HT-29 (cell line): Measurements from ENCODE around the gene CDK4. TPM values are rescaled to one million over a fixed set of nuclear protein-coding genes. Genes with fewer than 3 reads are reported as not detected.

Experiments
- DNase-seq: peaks from one replicate; pipeline ENCODE4 v3.0.0-alpha.2; 2015; ENCODE audit warnings: low spot score
- total RNA-seq: library from RNA; depleted of rRNA; stranded (reverse); fragments of >200 nt; shearing (Covaris generic); gene quantifications from 2 replicates; pipeline ENCODE4 v1.2.3, GENCODE V29; 2014

The CDK4 gene
- total RNA-seq, 1 experiment from 2014 or later, result 310 TPM

DNA sequence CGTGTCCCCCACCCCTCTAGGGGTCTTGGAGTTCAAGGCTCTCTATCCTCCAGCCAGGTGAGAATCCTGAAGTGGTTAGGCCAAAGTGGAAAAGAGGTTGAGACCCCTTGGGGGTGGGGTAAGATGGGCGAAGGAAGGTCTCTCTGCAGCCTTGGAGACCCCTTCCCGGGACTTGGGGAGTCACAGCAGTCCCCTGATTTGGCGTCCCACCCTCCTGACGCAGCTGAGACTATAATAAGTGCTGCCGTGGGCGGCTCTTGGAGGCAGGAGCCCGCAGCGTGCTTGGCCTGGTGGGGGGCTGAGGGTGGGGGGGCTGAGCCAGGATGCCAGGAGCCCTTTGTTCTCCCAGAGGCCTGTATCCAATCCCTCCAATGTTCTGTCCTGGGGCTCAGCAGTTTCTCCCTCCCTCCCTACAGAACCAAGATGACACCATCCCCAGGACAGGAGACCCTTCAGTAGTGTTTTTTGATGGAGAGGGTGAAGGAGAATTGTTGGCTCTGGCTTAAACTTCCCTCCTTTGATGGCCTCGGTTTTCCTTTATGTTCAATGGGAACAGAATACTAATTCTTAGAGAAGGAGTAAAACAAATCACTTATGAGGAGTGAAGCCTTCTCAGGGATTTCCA, 12.1 kb downstream of the CDK4 start:
- no peak for DNase-seq

DNA sequence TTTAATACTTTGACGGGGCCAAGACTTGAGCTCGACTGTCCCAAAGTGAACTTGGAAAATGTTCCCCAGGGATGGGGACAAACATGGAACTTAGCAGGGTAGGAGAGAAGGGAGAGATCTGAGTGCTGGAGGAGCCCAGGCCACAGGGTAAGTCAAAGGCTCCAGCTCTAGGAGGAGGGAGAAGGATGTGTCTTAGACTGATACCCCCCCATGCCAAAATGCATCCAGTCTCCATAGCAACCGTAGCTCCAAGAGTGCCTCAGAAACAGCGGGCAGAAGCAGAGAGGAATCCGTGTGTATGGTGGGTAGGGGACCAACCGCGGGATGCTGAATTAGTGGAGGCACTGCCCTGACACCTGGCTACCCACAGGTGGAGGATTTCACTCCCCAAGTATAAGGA, 12.7 kb downstream of the CDK4 start:
- DNase-seq, result no peak

DNA sequence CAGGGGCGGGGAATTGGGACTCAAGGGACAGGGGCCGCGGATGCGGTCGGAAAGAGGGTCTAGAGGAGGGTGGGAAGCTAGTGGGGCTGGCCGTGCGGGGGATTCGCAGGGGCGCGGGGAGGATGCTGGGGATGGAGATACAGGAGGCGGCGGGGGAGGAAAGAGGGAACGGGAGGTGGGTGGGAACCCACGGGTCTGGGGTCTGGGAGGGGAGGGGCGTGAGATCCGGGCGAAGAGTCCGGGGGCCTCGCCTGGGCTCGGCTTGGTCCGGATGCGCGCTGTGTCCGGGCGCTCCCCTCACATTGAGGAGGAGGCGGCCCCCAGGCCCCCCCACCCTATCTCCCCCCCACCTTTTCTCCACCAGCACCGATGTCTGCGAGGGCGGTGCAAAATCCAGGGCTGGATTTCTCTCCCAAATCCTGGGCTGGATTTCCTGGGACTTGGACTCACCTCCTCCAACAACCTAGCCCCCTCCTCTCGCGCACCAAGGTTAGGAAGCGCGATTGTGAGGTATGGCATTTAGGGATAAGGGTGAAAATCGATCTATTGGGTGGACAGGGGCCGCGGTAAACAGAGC, 13.4 kb downstream of the CDK4 start, which contains the start of gene AGAP2:
AGAP2 (minus strand) TSS at position 82 of the 577 bp plus-strand sequence. CDS start 496 bp downstream, outside the sequence.
- no peak for DNase-seq

- DNase-seq, result no peak
Observed at GRCh38 chr12:57737467-57738460, 14.3 kb downstream of the CDK4 start.

DNA sequence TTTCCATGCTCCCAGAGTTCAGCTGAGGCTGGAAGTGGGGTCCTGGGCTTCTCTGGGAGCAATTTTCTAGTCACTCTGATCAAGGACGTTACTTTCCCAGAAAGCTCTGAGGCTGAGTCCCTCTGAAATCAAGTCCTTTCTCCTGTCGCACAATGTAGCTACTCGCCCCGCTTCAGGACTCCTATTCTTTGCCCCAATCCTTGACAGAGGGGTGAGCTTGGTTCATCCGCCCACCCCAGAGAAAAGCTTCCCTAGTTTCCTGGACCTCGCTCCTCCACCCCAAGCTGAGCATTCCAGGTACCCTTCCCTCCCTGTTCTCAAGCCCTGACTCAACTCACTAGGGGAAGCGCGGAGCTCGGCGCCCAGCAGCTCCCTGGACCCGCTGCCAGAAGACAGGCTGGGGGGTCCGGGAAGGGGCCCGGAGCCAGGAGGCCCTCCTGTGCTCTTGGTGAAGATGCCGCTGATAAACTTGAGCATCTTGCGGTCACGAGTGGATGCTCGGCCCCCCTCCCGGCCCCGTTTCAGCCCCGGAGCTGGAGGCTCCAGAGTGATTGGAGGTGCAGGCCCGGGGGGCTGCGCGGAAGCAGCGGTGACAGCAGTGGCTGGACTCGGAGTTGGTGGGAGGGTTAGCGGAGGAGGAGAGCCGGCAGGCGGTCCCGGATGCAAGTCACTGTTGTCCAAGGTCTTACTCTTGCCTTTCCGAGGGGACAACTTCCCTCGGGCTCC, 15.2 kb downstream of the CDK4 start:
- DNase-seq, result no peak

DNA sequence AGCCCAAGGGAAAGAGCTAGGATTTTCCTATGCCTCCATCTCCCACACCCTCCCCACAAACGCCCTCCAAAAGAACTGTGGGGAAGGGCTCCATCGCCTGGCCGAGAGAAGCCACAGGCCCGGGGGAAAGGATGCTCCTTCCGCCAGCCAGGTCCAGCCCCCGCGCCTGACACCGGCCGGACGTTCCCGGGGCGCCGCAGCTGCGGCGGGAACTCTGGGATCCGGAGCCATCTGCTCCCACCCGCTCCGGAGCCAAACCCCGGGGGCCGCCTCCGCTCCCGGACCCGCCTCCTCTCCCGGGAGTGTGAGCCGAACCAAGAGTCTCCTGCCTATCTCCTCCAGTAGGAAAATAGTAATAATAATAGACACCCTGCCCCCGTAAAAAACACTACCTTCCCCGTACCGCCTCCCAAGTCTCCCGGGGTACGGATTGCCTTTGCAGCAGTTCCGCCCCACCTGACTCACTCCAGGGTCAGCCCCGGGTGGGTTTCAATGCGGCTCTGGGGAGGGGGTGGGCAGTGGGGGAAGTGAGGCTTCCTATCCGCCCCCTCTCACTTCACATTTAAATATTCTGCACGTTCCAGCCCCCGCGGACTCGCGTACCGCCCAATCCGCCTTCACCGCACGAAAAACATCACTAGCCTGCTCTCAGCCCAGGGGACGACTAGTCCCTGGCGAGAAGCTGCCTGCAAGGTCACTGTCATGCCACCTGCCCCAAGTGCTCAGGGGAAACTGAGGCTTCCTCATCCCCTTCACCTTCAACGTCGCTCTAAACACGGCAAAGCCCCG, 16.0 kb downstream of the CDK4 start:
- no peak for DNase-seq

- no peak for DNase-seq
Observed at GRCh38 chr12:57735198-57735855, 16.8 kb downstream of the CDK4 start.

DNA sequence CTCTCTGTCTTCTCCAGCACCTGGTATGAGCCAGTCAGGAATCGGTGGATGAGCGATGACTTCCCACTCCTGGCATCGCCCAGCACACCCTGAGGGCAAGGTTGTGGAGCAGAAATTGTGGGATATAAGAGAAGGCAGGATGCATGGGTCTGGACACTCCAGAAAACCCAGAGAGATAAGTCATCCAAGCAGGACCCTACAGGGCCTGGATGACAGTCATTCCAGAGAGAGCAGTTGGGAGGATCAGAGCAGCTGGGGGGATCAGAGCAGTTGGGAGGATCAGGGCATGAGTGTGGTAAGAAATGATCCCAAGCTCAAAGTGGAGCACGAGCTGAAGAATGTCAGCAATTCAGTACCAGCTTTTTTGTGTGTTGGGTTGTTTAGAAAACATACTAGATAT, 17.5 kb downstream of the CDK4 start:
- no peak for DNase-seq

- DNase-seq, result no peak
Observed at GRCh38 chr12:57733928-57734327, 18.2 kb downstream of the CDK4 start.

DNA sequence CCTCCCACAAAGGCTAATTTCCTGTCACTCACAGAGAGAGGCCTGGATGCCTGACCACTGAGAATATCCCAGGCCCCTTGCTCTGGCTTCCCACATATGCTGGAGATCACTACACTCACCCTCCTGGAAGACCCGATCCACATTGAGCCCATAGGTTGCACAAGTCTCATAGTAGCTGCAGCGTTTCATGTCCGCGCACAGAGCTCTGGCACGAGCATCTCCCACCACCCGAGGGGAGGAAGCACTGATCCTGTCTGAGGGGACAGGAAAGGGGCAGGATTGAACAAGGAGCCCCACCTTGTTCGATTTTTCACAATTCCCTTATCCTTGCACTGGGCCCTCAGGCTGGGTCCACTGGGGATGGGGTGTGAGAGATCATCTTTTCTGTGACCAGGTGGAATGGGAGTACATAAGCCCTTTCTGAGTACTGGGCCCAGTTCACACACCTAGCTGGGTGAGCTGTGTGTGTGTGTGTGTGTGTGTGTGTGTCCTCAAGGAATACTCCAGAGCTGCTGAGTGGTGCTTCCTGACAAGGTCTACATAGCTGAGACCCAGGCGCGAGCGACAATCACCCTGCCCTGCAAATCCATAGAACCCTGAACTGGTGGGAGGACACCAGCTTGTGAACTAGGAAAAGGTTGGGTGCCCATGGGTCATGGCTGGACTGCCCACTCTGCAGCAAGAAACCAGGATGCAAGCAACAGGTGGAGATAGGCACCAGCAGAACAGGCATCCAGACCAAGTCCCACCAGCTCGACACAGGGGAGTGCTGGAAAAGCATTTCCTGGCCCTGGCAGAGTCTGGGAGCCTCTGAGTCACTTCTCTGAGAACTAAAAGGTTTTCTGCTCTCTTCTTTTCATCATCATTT, 19.1 kb downstream of the CDK4 start:
- no peak for DNase-seq

DNA sequence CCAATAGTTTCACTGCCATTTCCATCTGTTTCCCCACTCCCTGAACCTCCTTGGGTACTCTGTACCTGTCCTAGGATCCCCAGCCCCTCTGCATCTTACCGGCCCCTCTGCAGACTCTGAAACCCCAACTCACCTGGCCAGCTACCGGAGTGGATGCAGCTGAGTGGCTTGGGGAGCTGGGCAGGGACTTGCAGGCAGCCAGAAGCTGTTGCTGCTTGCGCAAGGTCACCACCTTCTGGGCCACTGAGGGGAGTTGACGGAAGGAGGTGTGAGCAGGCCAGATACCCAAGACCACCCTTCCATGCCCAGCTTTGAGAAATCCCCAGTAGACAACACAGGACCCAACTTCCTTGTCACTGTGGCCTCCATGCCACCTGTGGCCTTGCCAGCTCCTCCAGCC, 19.8 kb downstream of the CDK4 start:
- no peak for DNase-seq

DNA sequence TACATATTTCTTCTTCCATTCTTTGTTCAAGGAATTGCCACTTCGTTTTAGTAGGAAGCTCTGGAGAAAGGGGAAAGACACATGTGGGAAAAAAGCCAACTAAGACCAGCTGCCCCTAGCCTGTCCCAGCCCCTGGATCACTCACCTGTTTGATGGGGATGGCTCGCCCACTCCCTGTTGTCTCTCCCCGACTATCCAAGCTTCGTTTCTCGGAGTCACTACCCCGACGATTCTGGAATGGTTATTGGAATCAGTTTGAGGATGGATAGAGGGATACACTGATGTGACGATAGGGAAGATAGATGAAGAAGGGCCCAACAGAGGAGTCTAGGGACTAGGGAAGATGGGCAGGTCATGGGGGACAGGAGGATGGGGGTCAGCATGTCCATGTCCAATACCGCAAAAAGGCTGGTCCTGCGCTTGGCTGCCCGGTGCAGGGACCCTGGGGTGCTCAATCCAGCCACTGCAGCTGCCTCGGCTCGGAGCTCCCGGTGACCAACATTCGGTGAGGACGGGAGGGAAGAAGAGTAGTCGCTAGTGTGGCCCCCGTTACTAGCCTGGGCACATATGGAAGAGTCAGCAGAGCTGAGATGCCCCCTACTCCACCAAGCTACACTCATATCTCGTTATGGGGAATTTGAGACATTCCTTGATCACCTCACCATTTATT, 20.6 kb downstream of the CDK4 start:
- DNase-seq, result no peak

DNA sequence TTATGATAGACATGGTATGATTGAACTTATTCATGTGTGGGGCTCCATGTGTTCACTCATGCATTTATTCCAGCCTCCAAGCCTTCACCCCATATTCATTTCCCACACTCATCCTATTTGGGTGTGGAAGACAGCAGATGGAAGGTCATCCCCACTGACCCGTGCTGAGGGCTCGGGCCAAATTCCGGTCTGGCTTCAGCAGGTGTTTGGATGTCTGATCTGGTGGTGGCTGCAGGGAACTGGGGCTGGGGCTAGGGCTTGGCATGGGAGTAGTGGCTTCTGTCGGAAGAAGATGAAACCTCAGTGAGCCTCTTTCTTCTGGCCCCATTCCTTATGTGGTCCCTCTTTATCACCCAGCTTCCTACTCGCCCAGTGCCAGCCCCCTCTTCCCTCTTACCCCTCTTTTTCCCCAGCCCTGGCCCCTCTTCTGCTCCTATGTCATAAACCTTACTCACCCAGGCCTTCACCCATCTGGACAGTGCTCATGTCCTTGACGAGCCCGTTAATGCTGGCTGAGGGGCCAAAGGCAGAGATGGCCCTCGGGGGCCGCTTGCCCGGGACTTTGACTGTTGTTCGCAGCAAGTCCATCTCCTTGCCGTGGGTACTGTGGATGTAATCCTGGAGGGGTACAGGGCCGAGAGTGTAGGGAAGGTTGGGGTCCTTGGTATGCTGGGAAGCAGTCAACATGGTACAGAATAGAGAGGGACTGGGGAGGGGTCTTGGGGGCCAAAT, 21.6 kb downstream of the CDK4 start:
- no peak for DNase-seq

DNA sequence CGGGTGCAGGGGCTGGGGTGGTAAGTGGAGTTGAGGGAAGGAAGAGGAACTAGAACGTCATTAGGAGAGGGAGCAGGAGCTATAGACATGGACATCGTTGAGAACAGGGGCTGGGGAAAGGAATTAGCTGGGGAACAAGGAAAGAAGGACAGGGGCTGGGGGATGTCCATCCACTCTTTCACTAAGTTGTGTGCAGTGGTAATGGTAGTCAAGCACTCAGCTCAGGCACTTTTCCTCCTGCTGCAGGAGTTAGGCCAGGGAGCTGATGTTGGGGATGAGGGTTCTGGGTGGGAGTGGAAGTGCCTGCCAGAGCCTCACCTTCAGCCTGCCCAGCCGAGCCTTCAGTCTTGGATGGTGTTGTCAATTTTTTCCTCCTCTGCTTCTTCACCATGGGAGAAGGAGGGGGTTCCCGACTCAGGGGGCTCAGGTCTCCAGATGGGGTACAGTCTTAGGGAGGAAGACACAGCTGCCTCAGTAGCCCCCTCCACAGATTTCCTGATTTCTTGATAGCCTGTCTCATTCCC, 22.7 kb downstream of the CDK4 start:
- no peak for DNase-seq

DNA sequence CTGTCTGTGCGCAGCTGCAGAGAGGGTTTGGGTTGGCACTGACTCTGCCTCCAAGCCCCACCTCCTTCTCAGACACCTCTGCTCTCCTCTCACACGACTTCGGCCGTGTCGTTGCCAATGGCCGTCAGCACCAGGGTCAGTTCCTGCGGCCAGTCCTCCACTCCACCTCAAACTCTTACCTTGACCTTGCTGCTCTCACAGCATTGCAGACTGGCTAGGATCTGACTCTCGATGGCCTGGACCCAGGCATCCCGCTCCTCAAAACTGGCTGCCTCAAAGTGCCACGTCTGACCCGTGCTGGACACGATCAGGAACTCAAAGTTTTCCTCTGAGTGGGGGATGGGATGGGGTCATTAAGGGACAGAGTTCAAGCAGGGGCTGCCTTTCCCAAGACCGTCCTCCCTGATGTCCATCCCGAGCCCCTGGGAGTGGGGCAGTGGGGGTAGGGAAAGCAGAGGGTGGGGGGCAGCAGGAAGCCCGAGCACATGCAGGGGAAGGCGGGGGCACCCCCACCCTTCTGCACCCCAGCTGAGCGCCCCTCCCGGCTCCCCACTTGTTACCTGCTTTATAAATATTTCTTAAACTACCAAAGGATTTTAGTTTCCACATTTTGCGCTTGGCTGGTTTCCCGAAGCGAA, 24.2 kb downstream of the CDK4 start:
- no peak for DNase-seq

GRCh38 chr12:57726884-57727757, 25.0 kb downstream of the CDK4 start:
- DNase-seq, result no peak
